NCI-H526 treated with DMSO at 0.1 percent for 48 hours (cell line): ENCODE measurements around the gene TOM1.
"Not testable (repeated sequence)": the region's sequence is repeated elsewhere in the genome, so short reads cannot be mapped to it uniquely, and the experiment has no call there.

Source experiments
- DNase-seq: peaks from one replicate; lab custom pipeline; 2025; lab: John Stamatoyannopoulos, UW

Gene TOM1

DNA sequence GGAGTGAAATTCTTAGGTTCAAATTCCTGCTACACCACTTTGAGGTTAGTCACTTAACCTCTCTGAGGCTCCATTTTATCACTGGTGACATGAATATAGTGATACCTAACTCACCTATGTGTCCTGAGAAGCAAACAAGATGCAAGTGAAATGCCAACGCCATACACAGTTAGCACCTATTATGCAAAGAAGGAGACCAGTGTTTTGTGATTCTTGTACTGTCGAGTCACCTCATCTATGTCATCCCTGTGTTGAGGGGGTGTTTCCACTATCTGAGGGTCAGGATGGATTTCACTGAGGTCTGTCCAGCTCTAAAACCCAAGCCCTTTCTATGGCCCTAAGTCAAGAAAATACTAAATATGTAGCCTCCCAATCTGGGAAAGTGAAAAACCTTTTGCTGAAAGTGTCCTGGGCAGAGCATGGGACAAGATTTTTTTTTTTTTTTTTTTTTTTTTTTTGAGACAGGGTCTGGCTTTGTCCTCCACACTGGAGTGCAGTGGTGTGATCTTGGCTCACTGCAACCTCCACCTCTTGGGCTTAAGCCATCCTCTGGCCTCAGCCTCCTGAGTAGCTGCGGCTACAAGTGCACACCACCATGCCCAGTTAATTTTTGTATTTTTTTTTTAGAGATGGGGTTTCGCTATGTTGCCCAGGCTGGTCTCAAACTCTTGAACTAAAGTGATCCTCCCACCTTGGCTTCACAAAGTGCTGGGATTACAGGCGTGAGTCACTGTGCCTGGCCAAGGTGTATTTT lies 95.3 kb downstream of the TOM1 start:
- no peak for DNase-seq

DNA sequence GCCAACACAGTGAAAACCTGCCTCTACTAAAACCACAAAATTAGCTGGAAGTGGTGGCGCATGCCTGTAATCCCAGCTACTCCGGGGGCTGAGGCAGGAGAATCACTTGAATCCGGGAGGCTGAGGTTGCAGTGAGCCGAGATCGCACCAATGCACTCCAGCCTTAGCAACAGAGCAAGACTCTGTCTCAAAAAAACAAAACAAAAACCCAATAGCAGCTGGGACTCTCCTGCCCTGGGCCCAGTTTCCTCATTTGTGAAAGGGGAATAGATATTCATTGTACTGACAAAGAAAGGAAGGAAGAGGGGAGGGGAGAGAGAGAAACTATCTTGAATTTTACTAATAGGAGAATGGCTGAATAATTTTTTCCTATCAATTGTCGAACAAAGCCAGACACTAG lies 96.9 kb downstream of the TOM1 start:
- not testable (repeated sequence) for DNase-seq

- no peak for DNase-seq
These were observed 97.6 kb downstream of the TOM1 start for GRCh38 chr22:35397095-35397904.
